Natural killer cell (primary cell): ENCODE measurements around the gene NWD2. TPM values are rescaled to one million over a fixed set of nuclear protein-coding genes. Genes with fewer than 3 reads are reported as not detected.
"Not testable (repeated sequence)": the region's sequence is repeated elsewhere in the genome, so short reads cannot be mapped to it uniquely, and the experiment has no call there.

Experiments
- ATAC-seq, 3 donors: fragments of 150-1000 bp in 2 of 3; fragments of 200-7000 bp in 1 of 3; cut with Tn5 transposase; 1 replicate in 1 of 3; 2 replicates in 2 of 3; pipeline ENCODE4 v1.10.0; 2021; ENCODE audit warnings: mild to moderate bottlenecking in 2 of 3, moderate library complexity in 2 of 3
- DNase-seq, 2 donors: peaks; one replicate each; pipeline versions ENCODE4 v3.0.0 to v3.0.0-alpha.2; 2013 to 2021; ENCODE audit warnings: mixed read lengths in 1 of 2
- H3K27ac ChIP-seq: one replicate; pipeline ENCODE4 v1.5.1; 2013; ENCODE audit warnings: mild to moderate bottlenecking, low read length
- H3K27me3 ChIP-seq: one replicate; pipeline ENCODE4 v1.6.1; 2013; ENCODE audit warnings: low read length; ENCODE audit not compliant: control insufficient read depth, insufficient read depth
- H3K36me3 ChIP-seq: one replicate; pipeline ENCODE4 v1.6.1; 2013; ENCODE audit warnings: low read length; ENCODE audit not compliant: control insufficient read depth, insufficient read depth
- H3K4me1 ChIP-seq: one replicate; pipeline ENCODE4 v1.6.1; 2013; ENCODE audit warnings: low read length; ENCODE audit not compliant: control insufficient read depth, insufficient read depth
- H3K4me3 ChIP-seq: one replicate; pipeline ENCODE4 v1.5.1; 2013; ENCODE audit warnings: low read length
- H3K9me3 ChIP-seq: one replicate; pipeline ENCODE4 v1.6.1; 2013; ENCODE audit warnings: low read length; ENCODE audit not compliant: control insufficient read depth, insufficient read depth
- H3K27ac Mint-ChIP-seq, 2 donors: one replicate each; pipeline ENCODE4 v1.8.0; 2022; ENCODE audit warnings: mild to moderate bottlenecking in 2 of 2, mixed read lengths in 2 of 2, moderate library complexity in 1 of 2
- H3K27me3 Mint-ChIP-seq, 2 donors: one replicate each; pipeline ENCODE4 v1.8.0; 2022; ENCODE audit warnings: low read depth in 2 of 2, mixed read lengths in 2 of 2
- H3K36me3 Mint-ChIP-seq: one replicate; pipeline ENCODE4 v1.8.0; 2022; ENCODE audit warnings: mixed read lengths
- H3K4me1 Mint-ChIP-seq, 2 donors: one replicate each; pipeline ENCODE4 v1.8.0; 2022; ENCODE audit warnings: mixed read lengths in 2 of 2
- H3K4me3 Mint-ChIP-seq: one replicate; pipeline ENCODE4 v1.8.0; 2022; ENCODE audit warnings: mild to moderate bottlenecking, moderate library complexity, mixed read lengths
- H3K9me3 Mint-ChIP-seq, 2 donors: one replicate each; pipeline ENCODE4 v1.8.0; 2022; ENCODE audit warnings: mixed read lengths in 2 of 2
- WGBS: methylation state at CpG from one replicate; pipeline ENCODE4 v1.1.7; 2013; ENCODE audit warnings: missing lambda C conversion rate; ENCODE audit not compliant: insufficient coverage; 5-methylcytosine and 5-hydroxymethylcytosine counted together
- intact Hi-C: fragments of 100-400 bp; cut with micrococcal nuclease; formaldehyde crosslinking; loops from one replicate; pipeline ENCODE4 v1.14.2; 2022
- total RNA-seq, 4 donors: library from RNA; stranded (reverse); fragments of 120-200 nt in 1 of 4; gene quantifications; one replicate each; pipeline versions ENCODE4 v1.2.3 to v1.2.4, GENCODE V29; 2013 to 2022
- TF ChIP-seq, protein P1 (sequence below): fragments of 200-600 bp; IDR thresholded peaks from one replicate; pipeline ENCODE4 v1.8.0; 2022; ENCODE audit warnings: antibody characterized with exemption

NWD2 gene
- total RNA-seq, 3 donors from 2014 or later (not counting 1 experiment from before 2014, with no cell fraction given), result not detected

DNA sequence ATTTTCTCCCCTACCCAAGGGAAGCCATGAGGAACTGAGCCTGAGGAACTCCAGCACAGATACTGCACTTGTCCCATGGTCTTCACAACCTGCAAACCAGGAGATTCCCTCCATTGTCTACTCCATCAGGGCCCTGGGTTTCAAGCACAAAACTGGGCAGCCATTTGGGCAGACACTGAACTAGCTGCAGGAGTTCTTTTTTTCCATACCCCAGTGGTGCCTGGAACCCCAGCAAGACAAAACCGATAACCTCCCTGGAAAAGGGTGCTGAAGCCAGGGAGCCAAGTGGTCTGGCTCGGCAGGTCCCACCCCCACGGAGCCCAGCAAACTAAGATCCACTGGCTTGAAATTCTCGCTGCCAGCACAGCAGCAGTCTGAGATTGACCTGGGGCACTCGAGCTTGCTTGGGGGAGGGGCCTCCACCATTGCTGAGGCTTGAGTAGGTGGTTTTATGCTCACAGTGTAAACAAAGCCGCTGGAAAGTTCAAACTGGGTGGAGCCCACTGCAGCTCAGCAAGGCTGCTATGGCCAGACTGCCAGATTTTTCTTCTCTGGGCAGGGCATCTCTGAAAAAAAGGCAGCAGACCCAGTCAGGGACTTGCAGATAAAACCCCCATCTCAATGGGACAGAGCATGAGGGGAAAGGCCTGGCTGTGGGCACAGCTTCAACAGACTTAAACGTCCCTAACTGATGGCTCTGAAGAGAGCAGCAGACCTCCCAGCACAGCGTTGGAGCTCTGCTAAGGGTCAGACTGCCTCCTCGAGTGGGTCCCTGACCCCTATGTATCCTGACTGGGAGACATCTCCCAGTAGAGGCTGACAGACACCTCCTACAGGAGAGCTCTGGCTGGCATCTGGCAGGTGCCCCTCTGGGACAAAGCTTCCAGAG lies 163.6 kb downstream of the NWD2 start:
- H3K27ac ChIP-seq, H3K4me3 ChIP-seq, ATAC-seq, H3K36me3 Mint-ChIP-seq, H3K9me3 ChIP-seq, H3K4me3 Mint-ChIP-seq, H3K4me1 Mint-ChIP-seq, H3K36me3 ChIP-seq, H3K27ac Mint-ChIP-seq, H3K27me3 ChIP-seq, intact Hi-C loops, H3K27me3 Mint-ChIP-seq, H3K4me1 ChIP-seq, DNase-seq, H3K9me3 Mint-ChIP-seq: not testable (repeated sequence)
- 79% methylated on average over 9 of the region's 9 CpGs for WGBS

DNA sequence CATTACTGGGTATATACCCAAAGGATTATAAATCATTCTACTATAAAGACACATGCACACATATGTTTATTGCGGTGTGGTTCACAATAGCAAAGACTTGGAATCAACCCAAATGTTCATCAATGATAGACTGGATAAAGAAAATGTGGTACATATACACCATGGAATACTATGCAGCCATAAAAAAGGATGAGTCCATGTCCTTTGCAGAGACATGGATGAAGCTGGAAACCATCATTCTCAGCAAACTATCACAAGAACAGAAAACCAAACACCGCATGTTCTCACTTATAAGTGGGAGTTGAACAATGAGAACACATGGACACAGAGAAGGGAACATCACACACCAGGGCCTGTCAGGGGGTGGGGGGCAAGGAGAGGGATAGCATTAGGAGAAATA lies 169.1 kb downstream of the NWD2 start:
- H3K4me3 ChIP-seq, H3K9me3 ChIP-seq, ATAC-seq, H3K36me3 Mint-ChIP-seq, H3K4me1 Mint-ChIP-seq, DNase-seq, H3K4me3 Mint-ChIP-seq, H3K27me3 ChIP-seq, H3K36me3 ChIP-seq, H3K27ac ChIP-seq, H3K27ac Mint-ChIP-seq, H3K4me1 ChIP-seq, H3K27me3 Mint-ChIP-seq, intact Hi-C loops, H3K9me3 Mint-ChIP-seq: not testable (repeated sequence)
- WGBS, result no CpG with 5 or more reads among the region's 2 CpGs

DNA sequence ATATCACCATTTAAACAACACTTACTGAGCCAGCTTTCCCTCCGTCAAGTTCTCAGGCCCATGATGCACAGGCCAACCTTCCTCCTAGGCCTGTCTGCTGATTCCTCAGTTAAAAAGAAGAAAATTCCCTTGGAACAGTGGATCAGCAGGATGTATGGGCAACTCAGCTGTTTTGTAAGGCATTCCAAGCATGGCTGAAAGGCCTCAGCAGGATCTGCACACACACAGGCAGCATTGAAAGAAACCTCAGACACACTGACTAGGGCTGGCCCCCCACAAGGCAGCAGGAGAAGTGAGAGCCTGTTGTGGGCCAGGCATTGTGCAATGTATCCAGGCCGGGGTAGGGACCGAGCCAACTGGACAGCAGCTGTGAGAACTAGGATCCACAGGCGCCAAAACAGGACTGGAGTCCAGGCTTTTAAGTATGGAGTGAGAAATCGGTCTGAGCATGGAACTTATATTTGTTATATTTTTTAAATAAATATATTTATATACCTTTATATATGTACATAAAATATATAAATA lies 171.4 kb downstream of the NWD2 start:
- Histone ChIP-seq H3K27me3 (no peaks in the 10 kb centered on the region), H3K4me3 (no peak overlapping the region), H3K4me1 (no peaks in the 10 kb centered on the region), H3K36me3 (no peaks in the 10 kb centered on the region), H3K27ac (no peak overlapping the region), H3K9me3 (no peaks in the 10 kb centered on the region)
- no peak for ATAC-seq
- H3K36me3 Mint-ChIP-seq, result no peaks in the 10 kb centered on the region
- H3K4me3 Mint-ChIP-seq, result no peak overlapping the region
- intact Hi-C loops, result no loop called here
- no peaks in the 10 kb centered on the region for H3K4me1 Mint-ChIP-seq
- H3K9me3 Mint-ChIP-seq, result peaks cover 0 to 2% of the 10 kb centered on the region in 2 donors
- H3K27ac Mint-ChIP-seq, result no peak overlapping the region
- no peak for DNase-seq
- peaks cover 0 to 2% of the 10 kb centered on the region in 2 donors for H3K27me3 Mint-ChIP-seq
- 98% methylated on average over 4 of the region's 5 CpGs for WGBS
- TF ChIP-seq, protein P1, sequence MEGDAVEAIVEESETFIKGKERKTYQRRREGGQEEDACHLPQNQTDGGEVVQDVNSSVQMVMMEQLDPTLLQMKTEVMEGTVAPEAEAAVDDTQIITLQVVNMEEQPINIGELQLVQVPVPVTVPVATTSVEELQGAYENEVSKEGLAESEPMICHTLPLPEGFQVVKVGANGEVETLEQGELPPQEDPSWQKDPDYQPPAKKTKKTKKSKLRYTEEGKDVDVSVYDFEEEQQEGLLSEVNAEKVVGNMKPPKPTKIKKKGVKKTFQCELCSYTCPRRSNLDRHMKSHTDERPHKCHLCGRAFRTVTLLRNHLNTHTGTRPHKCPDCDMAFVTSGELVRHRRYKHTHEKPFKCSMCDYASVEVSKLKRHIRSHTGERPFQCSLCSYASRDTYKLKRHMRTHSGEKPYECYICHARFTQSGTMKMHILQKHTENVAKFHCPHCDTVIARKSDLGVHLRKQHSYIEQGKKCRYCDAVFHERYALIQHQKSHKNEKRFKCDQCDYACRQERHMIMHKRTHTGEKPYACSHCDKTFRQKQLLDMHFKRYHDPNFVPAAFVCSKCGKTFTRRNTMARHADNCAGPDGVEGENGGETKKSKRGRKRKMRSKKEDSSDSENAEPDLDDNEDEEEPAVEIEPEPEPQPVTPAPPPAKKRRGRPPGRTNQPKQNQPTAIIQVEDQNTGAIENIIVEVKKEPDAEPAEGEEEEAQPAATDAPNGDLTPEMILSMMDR, result no peak

DNA sequence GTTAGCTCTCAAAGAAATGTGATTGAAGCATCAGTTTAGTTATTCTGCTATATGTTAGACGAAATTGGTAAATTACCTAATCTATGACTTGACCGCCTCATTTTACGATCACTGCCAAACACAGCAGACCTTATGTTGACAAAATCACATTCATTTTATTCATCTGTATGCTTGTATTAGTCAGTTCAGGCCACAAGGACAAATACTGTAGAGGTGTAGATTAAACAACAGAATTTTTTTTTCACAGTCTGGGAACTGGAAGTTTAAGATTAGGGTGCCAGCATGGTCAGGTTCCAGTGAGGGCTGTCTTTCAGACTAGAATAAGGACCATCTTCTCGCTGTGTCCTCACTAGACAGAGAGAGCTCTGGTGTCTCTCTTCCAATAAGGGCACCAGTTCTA lies 177.1 kb downstream of the NWD2 start:
- WGBS, result 100% methylated on average over 2 of the region's 4 CpGs
- intact Hi-C loops, result no loop called here

More for the DNA sequence above, 177.1 kb downstream of the NWD2 start:
- Mint-ChIP-seq H3K27me3 (peaks cover 0 to 1% of the 10 kb centered on the region in 2 donors), H3K9me3 (peaks cover 0 to 2% of the 10 kb centered on the region in 2 donors), H3K36me3 (no peaks in the 10 kb centered on the region), H3K27ac (no peak overlapping the region), H3K4me3 (no peak overlapping the region), H3K4me1 (no peaks in the 10 kb centered on the region)
- no peak for DNase-seq
- H3K36me3 ChIP-seq, result no peaks in the 10 kb centered on the region
- no peak overlapping the region for H3K4me3 ChIP-seq
- no peaks in the 10 kb centered on the region for H3K4me1 ChIP-seq
- no peak overlapping the region for H3K27ac ChIP-seq
- ATAC-seq, result no peak
- H3K27me3 ChIP-seq, result no peaks in the 10 kb centered on the region
- TF ChIP-seq, protein P1, result no peak
- H3K9me3 ChIP-seq, result no peaks in the 10 kb centered on the region
